ENCODE measurements around the gene NEDD4L.

Gene NEDD4L

GRCh38 chr18:58112174-58112573 lies 68.1 kb downstream of the NEDD4L start:
- TF ChIP-seq CTCF (IDR thresholded peaks at IDR 0.05; ENCODE audit: low read depth, low read length, missing control alignments), result no peak
- no peak for DNase-seq (ENCODE audit: low read depth)
- no peak overlapping the region for H3K4me3 ChIP-seq (ENCODE audit: low read depth, low read length)

GRCh38 chr18:58113337-58113736 lies 69.3 kb downstream of the NEDD4L start:
- no peak for DNase-seq (ENCODE audit: low read depth)
- no peak for TF ChIP-seq CTCF (IDR thresholded peaks at IDR 0.05; ENCODE audit: low read depth, low read length, missing control alignments)
- no peak overlapping the region for H3K4me3 ChIP-seq (ENCODE audit: low read depth, low read length)

- no peak for DNase-seq (ENCODE audit: low read depth)
- H3K4me3 ChIP-seq (ENCODE audit: low read depth, low read length), result no peak overlapping the region
- TF ChIP-seq CTCF (IDR thresholded peaks at IDR 0.05; ENCODE audit: low read depth, low read length, missing control alignments), result no peak
Measured at GRCh38 chr18:58114766-58115165, 70.7 kb downstream of the NEDD4L start.

- no peak for DNase-seq (ENCODE audit: low read depth)
- TF ChIP-seq CTCF (IDR thresholded peaks at IDR 0.05; ENCODE audit: low read depth, low read length, missing control alignments), result no peak
Measured at GRCh38 chr18:58116818-58117217, 72.8 kb downstream of the NEDD4L start.

GRCh38 chr18:58117786-58118403 lies 73.9 kb downstream of the NEDD4L start:
- TF ChIP-seq CTCF (IDR thresholded peaks at IDR 0.05; ENCODE audit: low read depth, low read length, missing control alignments), result no peak
- DNase-seq (ENCODE audit: low read depth), result no peak

More at GRCh38 chr18:58116818-58117217, 72.8 kb downstream of the NEDD4L start:
- H3K4me3 ChIP-seq (ENCODE audit: low read depth, low read length), result no peak overlapping the region

GRCh38 chr18:58118536-58118935 lies 74.5 kb downstream of the NEDD4L start:
- H3K4me3 ChIP-seq (ENCODE audit: low read depth, low read length), result no peak overlapping the region
- no peak for DNase-seq (ENCODE audit: low read depth)
- TF ChIP-seq CTCF (IDR thresholded peaks at IDR 0.05; ENCODE audit: low read depth, low read length, missing control alignments), result no peak

More at GRCh38 chr18:58117786-58118403, 73.9 kb downstream of the NEDD4L start:
- H3K4me3 ChIP-seq (ENCODE audit: low read depth, low read length), result no peak overlapping the region

GRCh38 chr18:58119819-58120218 lies 75.8 kb downstream of the NEDD4L start:
- DNase-seq (ENCODE audit: low read depth), result no peak
- TF ChIP-seq CTCF (IDR thresholded peaks at IDR 0.05; ENCODE audit: low read depth, low read length, missing control alignments), result no peak
- no peak overlapping the region for H3K4me3 ChIP-seq (ENCODE audit: low read depth, low read length)
